HG03571 (cell line): ENCODE measurements around the gene HCAR3.
"Not testable (repeated sequence)": the region's sequence is repeated elsewhere in the genome, so short reads cannot be mapped to it uniquely, and the experiment has no call there.

Experiments
- ATAC-seq: cut with Tn5 transposase; IDR thresholded peaks from one replicate; pipeline ENCODE4 v1.9.1; 2021; ENCODE audit not compliant: unreplicated experiment

The HCAR3 gene

DNA sequence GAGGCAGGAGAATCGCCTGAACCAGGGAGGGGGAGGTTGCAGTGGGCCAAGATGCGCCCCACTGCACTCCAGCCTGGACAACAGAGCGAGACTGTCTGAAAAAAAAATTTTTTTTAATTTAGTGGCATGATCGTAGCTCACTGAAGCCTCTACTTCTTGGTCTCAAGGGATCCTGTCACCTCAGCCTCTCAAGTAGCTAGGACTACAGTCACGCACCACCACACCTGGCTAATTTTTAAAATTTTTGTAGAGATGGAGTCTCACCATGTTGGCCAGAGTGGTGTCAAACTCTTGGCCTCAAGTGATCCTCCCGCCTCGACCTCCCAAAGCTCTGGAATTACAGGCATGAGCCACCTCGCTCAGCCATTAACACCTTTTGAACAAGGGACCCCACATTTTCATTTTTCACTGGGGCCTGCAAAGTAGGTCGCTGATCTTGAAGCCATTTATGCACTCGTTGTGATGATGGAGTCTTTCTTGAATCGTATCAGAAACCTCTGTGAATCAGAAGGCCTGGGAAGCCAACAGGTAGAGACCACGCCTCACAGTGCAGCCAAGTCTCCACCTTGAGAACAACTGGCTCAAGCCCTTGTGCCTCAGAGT, 8.1 kb upstream of the HCAR3 start:
- peak; percentile 51 for ATAC-seq

DNA sequence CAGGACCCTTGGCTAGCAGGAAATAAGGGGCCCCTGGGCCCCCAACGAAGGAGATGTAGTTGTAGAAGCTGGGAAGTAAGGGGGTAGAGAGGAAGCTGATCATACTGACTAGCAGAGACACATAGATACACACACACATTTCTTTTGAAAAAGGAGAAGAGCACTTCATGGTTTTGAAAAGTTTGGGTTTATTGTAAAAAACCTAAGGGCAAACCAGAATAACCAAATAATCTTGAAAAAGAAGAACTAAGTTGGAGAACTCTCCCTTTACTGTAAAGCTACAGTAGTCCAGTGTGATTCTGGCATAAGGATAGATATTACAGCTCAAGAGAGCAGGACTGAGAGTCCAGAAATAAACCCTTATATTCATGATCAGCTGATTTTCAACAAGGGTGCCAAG, 5.8 kb upstream of the HCAR3 start:
- ATAC-seq, result no peak

DNA sequence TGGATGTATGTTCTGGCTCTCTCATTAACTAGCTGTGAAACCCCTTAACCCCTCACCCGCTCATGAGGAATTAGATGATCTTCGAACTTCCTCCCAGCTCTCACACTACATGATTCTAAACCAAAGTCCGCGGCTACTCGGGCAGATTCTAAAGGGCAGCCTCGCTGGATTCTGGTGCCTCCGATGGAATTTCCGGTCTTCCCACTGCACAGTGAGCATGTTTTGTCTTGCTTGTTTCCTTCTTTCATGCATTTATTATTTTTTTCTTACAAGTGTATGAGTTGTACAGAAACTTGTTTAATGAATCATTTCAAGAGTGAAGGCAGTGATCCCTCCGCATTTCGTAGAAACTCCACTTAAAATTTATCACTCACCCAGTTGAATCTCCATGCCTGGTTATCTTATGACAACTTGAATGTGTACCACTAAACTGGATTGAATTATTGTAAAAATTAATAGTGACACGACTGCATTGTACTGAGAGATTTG, 4.5 kb upstream of the HCAR3 start:
- ATAC-seq, result no peak

DNA sequence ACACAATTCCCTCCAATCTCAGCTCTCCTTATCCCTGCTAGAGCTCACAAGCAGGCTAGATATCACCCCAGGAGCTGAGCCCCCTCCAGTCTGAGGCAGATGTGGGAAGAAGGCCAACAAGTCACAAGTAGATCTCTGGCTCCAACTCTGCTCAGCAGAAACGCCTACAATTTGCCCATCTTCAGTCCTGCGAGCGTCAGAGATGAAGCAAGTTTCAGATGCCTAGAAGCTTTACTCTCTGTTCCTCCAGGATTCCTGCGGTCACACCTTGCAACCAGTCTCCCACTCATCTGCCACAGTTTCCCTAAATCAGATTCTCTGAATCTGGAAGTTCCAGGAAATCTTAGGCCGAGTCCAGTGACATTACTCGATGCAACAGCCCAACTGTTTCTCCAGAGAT, 1.4 kb downstream of the HCAR3 start:
- not testable (repeated sequence) for ATAC-seq

DNA sequence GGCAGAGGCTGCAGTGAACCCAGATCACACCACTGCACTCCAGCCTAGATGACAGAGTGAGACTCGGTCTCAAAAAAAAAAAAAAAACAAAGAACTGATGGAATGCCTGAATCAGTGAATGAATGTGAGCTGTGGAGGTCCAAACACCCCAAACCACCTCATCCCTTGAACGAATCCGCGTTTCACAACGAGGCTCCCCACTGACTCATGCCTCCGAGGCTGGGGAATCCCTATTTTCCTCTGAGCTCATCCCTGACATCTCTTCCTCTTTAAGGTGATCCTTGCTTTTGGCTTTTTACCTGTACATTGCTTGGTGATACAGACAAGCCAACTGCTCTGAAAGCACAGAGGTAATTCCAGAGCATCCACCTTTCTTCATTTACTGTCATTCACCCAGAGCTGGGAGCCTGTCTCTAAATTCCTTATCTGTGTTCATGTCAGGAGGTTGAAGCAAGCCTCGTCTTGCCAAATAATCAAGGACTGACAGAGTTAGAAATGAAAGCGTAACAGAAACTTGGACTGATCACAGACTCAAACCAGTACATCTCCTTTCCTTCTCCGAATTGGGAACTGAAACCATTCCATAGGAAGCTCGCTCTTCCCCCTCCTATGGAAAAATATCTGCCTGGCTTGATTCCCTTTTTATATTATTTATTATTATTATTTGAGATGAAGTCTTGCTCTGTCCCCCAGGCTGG, 3.0 kb downstream of the HCAR3 start:
- ATAC-seq, result not testable (repeated sequence)

DNA sequence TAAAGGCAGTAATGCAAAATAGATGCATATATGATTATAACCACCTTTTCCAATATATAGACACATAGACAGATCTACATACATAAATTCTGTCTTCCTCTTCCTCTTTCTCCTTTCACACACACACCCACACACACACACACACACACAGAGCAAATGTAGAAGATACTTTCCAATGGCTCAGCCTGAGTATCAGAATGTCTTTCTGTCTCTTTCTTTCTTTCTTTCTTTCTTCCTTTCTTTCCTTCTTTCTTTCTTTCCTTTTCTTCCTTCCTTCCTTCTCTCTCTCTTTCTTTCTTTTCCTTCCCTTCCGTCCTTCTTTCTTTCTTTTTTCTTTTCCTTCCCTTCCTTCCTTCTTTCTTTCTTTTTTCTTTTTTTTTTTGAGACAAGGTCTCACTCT, 5.3 kb downstream of the HCAR3 start:
- ATAC-seq, result not testable (repeated sequence)

DNA sequence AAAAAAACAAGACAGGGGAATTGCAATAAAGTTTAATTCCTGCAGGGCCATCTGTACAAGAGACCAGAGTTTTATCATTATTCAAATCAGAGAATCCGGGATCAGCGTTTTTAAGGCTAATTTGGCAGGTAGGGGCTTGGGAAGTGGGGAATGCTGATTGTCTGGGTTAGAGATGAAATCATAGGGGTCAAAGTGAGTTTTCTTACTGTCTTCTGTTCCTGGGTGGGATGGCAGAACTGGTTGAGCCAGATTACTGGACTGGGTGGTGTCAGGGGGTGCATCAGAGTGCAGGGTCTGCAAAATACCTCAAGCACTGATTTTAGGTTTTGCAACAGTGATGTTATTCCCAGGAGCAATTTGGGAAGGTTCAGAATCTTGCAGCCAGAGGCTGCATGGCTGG, 6.3 kb downstream of the HCAR3 start:
- not testable (repeated sequence) for ATAC-seq

DNA sequence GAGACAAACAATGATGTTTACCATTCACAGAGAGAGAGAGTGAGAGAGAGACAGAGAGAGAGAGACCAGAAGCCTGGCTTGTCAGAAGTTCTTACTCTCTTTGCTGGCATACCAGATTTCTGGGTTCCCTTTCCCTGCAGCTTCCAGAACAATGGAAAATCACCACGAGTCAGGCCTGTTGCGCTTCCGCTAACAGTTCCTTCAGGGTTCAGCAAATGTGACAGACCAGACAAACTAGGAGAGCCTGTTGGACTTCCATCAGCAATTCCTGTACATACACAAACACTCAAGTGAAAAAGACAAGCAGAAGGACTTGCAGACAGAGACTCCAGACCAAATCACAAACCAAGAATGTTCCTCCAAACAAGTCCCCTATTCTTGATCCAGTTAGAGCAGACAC, 7.3 kb downstream of the HCAR3 start:
- ATAC-seq, result not testable (repeated sequence)

DNA sequence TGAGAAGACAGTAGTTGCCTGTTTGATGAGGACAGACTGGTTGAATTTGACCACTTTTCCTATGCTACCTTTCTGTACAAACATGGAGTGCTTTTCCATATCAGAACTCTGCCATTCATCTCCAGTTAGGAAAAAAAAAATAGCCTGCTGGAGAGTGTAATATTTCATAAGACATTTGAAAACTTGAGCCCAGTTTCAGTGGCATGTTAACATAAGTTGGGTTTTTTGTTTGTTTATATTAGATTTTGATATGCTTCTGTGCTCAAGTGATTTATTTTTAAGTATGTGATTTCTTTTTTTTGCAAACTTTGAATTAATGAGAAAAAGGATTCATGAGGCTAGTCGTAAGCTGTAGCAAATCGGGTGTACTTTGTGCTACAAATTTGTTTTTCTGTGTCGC, 12.8 kb downstream of the HCAR3 start:
- not testable (repeated sequence) for ATAC-seq

DNA sequence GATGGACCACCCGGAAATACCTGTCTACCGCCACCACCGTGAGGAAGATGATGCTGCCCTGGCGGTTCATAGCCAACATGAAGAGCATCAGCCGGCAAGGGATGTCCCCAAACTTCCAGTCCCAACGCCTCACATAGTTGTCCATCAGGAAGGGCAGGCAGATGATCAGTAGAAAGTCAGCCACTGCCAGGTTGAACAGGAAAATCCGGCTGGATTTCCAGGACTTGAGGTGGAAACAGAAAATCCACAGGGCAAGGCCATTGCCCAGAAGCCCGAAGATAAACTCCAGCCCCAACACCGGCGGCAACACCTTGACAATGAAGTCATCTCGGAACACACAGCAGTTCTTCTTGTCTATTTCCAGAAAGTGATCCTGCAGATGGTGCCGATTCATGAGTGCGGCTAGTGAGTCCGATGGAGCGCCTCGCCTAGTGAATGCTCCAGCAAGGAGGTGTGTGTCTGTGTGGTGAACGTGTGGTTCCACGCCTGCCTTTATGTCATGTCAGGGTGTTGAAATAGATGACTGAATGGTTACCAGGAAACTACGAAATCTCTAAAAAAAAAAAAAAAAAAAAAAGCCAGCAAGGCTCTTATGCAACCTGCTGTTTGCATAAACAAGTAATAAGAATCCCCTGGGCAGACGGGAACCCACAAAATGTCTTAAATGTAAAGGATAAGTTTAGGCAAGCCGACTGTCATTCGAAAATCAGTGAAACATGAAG, 13.6 kb downstream of the HCAR3 start, which contains the start of gene HCAR2:
Gene HCAR2, minus strand, starts transcription at position 468 of the 722 bp plus-strand sequence. Its CDS starts 74 bp downstream, at position 394.
- not testable (repeated sequence) for ATAC-seq

DNA sequence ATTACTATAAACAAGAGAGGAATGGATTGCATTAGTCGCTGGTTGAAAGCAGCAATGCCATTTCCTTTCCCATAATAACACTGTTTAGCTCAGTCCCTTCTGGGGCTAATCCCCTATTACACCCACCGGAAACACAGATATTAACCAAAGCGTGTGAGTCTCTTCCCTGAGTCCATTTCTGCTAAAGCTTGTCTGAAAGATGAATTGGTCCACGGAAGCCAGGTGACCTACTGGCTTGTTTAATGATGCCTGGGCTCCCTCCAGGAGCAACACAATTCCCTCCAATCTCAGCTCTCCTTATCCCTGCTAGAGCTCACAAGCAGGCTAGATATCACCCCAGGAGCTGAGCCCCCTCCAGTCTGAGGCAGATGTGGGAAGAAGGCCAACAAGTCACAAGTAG, 15.1 kb downstream of the HCAR3 start:
- not testable (repeated sequence) for ATAC-seq

DNA sequence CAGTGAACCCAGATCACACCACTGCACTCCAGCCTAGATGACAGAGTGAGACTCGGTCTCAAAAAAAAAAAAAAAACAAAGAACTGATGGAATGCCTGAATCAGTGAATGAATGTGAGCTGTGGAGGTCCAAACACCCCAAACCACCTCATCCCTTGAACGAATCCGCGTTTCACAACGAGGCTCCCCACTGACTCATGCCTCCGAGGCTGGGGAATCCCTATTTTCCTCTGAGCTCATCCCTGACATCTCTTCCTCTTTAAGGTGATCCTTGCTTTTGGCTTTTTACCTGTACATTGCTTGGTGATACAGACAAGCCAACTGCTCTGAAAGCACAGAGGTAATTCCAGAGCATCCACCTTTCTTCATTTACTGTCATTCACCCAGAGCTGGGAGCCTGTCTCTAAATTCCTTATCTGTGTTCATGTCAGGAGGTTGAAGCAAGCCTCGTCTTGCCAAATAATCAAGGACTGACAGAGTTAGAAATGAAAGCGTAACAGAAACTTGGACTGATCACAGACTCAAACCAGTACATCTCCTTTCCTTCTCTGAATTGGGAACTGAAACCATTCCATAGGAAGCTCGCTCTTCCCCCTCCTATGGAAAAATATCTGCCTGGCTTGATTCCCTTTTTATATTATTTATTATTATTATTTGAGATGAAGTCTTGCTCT, 16.4 kb downstream of the HCAR3 start:
- ATAC-seq, result not testable (repeated sequence)

DNA sequence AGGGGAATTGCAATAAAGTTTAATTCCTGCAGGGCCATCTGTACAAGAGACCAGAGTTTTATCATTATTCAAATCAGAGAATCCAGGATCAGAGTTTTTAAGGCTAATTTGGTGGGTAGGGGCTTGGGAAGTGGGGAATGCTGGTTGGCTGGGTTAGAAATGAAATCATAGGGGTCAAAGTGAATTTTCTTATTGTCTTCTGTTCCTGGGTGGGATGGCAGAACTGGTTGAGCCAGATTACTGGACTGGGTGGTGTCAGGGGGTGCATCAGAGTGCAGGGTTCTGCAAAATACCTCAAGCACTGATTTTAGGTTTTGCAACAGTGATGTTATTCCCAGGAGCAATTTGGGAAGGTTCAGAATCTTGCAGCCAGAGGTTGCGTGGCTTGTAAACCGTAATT, 19.7 kb downstream of the HCAR3 start:
- ATAC-seq, result not testable (repeated sequence)

DNA sequence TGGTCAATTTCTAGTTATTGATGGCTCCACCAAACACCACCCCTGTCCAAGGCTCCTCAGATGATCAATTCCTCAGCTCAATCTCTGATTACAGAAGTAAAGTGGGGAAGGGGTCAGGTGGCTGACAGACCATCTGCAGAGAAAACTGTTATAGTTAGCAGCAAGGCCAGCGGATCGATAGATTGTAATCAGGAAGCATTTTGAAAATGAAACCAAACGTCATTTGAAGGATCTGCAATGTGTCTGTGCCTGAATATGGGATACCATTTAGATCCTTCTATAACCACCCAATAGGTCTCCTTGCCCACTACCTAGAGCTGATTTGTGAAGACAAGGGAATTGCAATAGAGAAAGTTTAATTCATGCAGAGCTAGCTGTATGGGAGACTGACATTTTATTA, 25.0 kb downstream of the HCAR3 start:
- ATAC-seq, result no peak

DNA sequence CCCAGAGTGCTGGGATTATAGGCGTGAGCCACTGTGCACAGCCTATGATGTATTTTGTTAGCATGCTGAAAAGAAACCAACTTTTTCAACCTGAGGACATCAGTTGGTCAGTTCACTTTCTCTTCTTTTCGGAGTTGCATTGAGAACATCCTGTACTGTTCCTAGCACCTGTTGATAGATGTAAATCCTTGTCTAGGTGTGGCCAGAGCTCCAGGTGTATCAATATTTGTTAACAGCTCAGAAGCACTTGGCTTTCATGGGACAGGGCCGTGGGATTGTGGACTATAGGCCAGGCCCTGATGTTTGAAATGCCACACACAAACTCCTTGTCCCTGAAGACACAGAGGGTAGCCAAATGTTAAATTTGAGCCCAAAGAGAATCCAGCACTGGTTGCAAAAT, 28.3 kb downstream of the HCAR3 start:
- ATAC-seq, result no peak

DNA sequence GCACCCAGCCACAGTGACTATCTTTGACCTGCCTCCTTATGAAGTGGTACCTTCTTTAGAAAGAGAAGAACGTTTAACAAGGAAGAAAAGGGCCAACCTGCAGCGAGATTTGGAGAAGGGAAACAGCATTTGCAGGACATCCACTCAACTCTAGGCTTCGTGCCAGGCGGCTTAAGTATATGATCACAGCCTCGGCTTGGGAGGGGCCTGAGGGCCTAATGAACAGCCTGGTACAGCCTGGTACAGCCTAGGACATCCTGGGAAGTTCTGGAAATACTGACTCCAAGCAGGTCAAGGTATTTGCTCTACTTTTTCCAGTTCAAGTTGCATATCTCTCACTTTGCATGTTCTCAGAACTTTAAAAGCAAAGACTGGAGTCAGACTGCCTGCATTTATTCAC, 29.5 kb downstream of the HCAR3 start:
- no peak for ATAC-seq

DNA sequence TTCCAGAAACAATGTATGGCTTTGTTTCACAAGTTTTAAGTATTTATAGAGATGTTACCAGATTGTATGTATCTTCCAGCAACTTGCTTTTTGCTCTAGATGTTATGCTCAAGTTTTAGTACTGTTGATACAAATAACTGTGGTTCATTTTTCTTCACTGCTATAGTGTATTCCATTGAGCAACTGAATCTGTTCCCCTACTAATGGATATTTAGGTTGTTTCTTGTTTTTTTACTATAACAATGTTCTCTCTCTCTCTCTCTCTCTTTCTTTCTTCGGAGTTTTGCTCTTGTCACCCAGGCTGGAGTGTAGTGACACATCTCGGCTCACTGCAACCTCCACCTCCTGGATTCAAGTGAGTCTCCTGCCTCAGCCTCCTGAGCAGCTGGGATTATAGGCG, 30.1 kb downstream of the HCAR3 start:
- ATAC-seq, result no peak

DNA sequence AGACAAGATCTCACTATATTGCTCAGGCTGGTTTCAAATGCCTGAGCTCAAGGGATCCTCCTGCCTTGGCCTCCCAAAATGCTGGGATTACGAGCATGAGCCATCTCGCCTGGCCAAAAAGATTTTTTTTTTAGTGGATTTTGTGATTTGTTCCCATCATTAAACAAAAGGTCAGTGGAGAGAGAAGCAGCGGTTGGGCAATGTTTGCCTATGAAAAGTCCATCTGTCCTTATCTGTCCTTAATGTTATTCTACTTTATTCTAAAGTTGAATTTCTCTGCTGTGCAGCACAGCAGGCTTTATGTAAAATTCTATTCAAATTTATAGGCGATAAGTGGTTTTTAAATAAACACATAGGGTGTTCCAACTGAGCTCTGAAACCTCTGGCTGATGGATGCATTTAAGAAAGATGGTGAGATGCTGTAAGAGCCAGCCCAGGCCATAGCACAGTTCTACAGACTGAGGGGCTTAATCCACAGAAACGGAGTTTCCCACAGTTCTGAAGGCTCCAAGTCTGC, 32.3 kb downstream of the HCAR3 start:
- no peak for ATAC-seq

DNA sequence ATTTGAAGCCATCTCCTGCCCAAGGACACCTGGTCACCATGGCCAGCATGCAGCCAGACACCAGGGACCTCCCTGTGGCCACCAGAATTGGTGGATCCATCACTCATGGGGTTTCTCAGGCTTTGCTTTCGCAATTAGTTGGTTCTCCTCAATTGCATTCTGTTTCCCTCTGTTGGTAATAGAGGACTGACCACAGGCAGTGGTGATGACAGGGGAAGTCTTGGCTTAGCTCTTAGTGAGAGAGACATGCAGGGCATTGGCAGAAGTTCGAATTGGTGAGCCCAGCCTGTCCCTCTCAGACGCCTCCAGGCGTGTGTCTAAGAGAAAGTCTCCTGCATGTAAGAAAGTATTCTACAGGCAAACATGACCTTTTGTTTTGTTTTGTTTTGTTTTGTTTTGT, 34.8 kb downstream of the HCAR3 start:
- no peak for ATAC-seq

DNA sequence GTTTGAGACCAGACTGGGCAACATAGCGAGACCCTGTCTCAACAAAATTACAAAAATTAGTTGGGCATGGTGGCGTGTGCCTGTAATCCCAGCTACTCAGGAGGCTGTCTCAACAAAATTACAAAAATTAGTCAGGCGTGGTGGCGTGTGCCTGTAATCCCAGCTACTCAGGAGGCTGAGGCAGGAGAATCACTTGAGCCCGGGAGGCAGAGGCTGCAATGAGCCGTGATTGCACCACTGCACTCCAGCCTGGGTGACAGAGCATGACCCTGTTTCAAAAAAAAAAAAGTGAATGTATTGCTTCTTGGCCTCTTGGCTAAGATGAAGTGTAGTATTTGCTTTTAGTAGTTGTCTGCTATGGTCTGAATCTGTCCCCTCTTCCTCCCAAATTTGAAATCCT, 35.6 kb downstream of the HCAR3 start:
- not testable (repeated sequence) for ATAC-seq

DNA sequence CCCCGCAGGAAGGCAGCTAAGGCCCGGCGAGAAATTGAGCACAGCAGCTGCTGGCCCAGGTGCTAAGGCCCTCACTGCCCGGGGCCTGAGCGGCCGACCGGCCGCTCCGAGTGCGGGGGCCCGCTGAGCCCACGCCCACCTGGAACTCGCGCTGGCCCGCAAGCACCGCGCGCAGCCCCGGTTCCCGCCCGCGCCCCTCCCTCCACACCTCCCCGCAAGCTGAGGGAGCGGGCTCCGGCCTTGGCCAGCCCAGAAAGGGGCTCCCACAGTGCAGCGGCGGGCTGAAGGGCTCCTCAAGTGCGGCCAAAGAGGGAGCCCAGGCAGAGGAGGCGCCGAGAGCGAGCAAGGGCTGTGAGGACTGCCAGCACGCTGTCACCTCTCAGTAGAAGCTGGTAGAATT, 39.8 kb downstream of the HCAR3 start:
- ATAC-seq, result not testable (repeated sequence)
